OCI-LY1 (cell line): ENCODE results near the gene PPP2R2D.

ENCODE experiments used
- EZH2 ChIP-seq: fragments of 200-600 bp; sonication (generic), shearing (Covaris generic); IDR thresholded peaks from 2 replicates; pipeline ENCODE4 v1.8.0; 2017; ENCODE audit warnings: borderline replicate concordance, mixed run types, mild to moderate bottlenecking, antibody characterized with exemption, low read length, moderate library complexity, mixed read lengths
- TF ChIP-seq, protein P1 (sequence below): fragments of 200-600 bp; sonication (generic), shearing (Covaris generic); IDR thresholded peaks from 2 replicates; pipeline ENCODE4 v1.5.1; 2017; ENCODE audit warnings: mild to moderate bottlenecking, antibody characterized with exemption, low read length, moderate library complexity, mixed read lengths

DNA sequence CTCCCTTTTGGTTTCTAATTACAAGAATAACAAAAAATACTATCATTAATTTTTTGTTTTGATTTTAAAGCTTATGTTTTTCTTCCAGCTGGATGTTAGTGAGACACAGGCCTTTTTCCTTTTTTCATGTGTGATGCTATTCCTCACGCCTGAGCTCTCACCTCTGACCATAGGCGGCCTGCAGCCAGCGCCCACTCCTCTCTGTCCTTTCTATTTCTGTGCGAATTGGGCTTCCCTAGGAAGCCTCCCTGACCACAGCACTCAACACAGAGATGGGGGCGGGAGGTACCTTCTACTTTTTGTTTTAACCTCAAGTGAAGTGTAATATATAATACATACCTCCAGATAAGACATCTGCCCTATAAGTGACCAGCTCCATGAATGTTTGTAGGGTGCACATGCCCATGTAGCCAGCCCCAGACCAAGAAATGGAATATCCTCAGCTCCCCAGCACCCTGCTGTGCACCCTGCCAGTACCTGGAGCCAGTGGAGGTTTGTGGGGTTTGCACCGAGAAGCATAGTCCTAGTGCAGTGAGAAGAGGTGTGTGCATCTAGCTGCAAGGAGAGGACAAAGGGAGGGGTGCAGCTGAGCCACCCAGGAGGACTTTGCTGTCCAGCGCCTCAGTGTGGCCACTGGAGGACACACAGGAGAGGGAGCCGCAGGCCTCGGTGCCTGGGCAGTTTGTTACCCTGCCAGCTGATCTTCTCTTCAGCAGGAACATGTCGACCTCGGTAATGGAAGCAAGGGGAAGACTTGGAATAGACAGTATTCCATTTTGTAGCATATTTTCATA lies 42.4 kb downstream of the PPP2R2D start:
- TF ChIP-seq EZH2: no peak
- TF ChIP-seq, protein P1, sequence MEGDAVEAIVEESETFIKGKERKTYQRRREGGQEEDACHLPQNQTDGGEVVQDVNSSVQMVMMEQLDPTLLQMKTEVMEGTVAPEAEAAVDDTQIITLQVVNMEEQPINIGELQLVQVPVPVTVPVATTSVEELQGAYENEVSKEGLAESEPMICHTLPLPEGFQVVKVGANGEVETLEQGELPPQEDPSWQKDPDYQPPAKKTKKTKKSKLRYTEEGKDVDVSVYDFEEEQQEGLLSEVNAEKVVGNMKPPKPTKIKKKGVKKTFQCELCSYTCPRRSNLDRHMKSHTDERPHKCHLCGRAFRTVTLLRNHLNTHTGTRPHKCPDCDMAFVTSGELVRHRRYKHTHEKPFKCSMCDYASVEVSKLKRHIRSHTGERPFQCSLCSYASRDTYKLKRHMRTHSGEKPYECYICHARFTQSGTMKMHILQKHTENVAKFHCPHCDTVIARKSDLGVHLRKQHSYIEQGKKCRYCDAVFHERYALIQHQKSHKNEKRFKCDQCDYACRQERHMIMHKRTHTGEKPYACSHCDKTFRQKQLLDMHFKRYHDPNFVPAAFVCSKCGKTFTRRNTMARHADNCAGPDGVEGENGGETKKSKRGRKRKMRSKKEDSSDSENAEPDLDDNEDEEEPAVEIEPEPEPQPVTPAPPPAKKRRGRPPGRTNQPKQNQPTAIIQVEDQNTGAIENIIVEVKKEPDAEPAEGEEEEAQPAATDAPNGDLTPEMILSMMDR: peak; percentile 14; the same call in 1 of the 2 replicates
